ENCODE measurements around the gene HRC.
A peak's percentile ranks its signal among the peaks of the same experiment; 100 is the strongest.
"Not testable (repeated sequence)": the region's sequence is repeated elsewhere in the genome, so short reads cannot be mapped to it uniquely, and the experiment has no call there.

Gene HRC

DNA sequence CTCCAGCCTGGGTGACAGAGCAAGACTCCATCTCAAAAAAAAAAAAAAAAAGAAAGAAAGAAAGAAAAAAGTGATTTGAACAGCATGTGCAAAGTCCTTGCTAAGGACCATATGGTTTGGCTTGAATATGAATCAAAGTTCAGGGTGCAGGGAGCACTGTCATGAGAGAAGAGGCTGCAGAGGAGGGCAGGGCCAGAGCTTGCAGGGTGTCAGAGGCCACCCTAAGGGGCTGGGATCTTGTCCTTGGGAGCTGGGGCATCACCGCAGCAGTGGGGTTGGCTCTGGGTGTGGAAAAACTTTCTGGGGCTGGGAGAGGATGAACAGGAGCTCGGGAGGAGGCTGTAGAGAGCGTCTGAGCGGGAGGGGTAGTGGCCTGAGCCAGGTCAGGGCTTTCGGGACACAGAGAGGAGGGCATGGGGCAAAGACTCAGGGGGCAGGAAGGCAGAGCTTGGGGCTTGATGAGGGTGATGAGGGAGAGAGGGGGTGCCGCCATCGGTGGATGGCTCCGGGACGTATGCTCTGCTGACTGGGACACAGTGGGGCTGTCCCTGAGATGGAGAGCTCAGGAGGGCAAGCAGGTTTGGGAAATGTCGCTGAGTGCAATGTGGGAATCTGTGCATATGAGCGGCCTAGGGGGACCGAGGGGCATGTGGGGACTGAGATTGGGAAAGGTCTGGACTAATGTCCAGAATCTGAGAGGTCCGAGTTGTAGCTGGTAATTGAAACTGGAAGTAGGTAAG, 5.4 kb upstream of the HRC start:
- DNase-seq = no peak

DNA sequence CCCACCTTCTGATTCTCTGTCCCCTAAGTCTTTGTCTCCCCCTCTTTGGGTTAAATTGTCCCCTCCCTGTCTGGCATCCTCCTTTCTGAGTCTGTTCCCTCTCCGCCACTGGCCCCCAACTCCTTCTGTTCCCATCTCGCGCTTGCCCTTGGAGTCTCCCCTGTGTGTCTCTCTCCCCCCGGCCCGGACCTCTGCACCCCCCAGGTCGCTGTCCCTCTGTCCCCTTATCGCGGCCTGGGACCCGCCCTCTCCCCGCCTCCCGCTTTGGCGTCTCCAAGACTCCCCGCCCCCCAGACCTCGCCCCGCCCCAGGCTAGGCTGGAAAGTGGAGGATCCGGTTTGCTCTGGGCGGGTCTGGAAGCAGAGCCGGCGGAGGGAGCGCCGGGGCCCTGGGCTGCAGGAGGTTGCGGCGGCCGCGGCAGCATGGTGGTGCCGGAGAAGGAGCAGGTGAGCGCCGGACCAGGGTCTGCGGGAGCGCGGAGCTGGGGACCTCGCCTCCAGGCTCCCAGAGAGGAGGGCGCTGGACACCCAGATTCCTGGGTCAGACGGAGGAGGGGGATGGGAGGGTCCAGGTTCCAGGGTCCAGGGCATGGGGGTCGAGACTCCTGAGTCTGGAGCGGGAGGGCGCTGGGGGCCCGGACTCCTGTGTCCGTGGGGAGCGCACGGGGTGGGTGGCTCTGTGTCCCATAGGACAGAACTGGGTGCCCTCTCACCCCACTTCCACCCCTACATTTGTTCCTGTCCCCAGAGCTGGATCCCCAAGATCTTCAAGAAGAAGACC, 2.4 kb upstream of the HRC start, which contains the start of gene TRPM4:
TRPM4 (plus strand) TSS at position 348 of the 780 bp plus-strand sequence; CDS start at position 423, 75 bp downstream.
- peak; percentile 55 for DNase-seq

DNA sequence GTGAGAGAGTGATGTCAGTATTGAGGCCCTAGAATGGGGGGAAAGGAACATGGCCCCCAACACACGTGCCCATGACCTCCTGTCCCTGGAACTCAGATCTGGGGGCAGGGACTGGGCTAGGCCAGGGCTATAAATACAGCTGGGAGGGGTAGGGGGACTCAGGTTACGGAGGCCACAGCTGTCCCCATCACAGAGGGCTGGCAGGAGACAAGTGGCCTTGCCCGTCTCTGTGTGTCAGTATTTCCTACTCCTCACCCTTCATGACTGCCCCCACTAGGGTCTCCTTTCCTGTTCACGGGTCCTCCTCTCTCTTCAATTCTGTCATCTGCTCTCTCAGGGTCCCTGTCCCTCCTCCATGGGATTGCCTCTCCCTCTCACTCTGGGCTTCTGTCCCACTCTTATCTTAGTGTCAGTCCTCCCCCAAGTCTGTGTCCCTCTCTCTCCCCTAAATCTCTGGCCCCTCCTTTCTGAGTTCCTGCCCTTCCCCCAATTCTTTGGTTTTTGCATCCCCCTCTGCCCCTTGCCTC, 687 bp upstream of the HRC start:
- no peak for DNase-seq

DNA sequence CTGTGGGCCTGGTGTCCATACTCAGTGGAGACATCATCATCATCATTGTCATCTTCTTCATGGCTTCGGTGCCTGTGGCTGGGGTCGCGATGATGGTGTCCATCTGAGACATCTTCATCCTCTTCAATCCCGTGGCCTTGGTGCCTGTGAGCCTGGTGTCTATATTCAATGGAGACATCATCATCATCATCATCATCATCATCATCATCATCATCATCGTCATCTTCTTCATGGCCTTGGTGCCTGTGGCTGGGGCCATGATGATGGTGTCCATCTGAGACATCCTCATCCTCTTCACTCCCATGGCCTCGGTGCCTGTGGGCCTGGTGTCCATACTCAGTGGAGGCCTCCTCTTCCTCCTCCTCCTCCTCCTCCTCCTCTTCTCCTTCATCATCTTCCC, 917 bp downstream of the HRC start:
- no peak for DNase-seq

DNA sequence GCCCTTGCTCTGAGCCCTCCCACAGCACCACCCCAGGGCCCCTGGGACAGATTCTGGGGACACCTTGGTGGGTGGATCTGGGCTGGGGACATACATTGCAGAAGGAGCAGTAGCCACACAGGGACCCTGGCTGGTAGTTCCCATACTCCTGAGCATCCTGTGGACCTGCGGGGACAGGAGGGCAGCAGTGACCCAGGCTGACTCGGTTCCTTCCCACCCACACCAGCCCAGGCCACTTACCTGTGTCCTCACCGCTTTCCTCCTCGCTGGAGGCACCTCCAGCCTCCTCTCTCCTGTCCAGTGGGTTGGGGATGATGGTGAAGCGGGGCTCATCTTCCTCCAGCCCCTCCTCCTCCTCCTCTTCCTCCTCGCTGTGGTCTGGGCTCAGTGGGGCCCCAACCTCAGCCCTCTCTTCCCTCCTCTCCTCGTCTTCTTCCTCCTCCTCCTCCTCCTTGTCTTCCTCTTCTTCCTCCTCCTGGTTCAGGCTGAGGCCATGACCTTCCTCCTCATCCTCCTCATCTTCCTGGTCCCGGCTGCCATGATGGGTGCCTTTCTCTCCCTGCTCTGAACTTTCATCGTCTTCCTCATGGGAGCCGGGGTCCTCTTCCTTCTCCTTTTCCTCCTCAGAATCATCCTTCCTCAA, 1.9 kb downstream of the HRC start:
- DNase-seq = no peak

DNA sequence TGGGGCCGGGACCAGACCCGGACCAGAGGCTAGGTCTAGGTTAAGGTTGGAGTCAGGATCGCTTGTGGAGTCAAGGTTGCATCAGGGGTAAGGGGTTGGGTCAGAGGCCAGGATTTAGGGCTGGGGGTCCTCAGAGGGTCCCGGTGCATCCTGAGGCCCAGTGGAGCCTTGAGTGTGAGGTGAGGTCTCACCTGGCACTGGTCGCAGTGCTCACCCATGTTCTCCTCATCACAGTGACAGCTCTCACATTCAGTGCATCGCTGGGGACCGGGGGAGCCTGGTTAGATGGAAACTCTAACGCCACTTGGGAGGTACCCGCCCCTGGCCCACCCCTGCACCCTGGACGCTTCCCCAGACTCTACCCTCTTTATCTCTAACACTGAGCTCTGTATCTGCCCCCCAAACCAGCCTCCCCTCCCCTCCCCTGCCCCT, 3.1 kb downstream of the HRC start:
- no peak for DNase-seq

DNA sequence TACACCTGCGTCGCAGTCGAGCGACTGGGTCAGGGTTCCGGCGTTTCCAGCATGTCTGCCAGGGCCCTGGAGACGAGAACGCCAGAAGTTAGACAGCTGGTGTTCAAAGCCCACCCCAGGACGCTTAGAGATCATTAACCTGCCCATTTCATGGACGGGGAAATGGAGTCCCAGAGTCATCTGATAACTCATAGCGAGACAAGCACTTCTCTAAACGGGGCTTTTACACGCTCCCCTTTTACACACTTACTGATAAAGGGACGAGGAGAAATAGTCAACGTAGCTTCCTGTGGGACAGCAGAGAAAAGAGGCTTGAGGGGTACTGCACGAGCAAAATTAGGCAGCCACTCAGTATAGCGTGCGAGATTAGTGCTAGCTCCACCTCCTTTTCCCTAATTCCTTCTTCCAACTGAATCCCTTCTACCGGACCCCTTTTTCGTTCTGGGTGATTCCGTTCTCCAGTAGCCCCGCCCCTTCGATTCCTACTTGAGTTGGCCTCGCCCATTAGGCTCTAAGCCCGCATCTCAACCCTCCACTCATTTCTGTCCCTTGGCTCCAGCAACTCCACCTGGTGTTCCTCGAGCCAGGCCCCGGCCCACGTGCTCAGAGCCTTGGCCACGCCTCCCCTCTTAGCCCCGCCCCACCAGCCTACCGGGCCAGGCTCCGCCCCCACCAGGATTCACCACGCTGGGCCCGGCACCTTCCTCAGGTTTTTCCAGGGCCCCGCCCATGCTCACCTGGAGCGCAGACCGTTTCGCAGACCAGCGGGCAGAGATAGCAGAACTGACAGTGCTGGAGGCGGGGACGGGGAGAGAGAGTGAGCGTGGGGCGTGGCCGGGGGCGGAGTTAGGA, 3.7 kb downstream of the HRC start:
- DNase-seq = peak; percentile 46

DNA sequence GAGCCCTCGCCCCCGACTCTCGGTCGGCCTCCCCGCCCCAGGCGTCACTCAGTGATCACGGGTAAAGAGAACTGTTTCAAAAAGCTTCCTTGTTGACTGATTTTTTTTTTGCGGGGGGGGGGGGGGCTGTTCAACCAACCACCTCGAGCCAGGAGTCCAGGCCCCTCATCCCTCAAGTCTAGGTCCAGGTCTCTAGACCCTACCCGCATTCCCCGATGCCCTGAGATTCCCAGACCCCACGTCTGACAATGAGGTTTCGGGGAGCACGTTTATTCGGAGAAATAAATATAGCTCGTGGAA, 4.3 kb downstream of the HRC start:
- no peak for DNase-seq

DNA sequence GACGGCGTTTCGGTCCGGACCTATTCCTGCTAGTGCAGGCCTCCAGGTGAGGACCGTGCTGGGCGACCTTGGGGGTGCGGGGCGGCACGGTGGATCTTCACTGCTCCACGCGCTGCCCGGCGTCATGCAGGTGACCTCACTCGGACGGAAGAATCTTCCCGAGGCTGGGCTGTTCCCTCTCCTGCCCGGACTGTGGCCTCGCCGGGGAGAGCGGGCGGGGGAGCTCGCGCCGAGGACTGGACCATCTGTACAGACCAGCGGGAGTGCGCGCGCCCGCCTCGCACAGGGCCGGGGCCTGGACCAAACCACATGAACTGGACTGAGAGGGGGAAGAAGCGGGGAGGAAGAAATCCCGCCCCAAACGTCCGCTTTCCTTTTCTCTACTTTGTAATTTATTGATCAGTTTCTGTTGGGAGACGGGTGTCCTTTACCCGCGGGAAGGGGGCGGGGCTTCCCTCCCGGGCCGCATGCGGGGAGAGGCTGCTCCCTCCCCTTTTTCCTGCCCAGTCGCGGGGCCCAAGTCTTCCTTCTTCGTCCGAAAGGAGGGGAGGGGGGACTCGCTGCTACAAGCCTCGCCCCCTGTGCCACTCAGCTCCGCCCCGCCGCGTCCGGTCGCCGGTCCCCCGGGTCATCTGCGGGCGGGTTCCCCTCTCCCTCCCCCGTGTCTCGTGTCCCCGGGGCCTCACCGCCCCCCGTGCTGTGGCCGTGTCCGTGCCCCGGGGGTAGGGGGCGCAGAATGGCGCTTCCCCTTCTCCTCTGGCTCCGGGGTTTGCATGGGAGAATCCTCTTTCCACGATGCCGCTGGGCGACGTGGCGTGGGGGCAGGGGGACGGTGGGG, 4.9 kb downstream of the HRC start:
- peak; percentile 29 for DNase-seq

DNA sequence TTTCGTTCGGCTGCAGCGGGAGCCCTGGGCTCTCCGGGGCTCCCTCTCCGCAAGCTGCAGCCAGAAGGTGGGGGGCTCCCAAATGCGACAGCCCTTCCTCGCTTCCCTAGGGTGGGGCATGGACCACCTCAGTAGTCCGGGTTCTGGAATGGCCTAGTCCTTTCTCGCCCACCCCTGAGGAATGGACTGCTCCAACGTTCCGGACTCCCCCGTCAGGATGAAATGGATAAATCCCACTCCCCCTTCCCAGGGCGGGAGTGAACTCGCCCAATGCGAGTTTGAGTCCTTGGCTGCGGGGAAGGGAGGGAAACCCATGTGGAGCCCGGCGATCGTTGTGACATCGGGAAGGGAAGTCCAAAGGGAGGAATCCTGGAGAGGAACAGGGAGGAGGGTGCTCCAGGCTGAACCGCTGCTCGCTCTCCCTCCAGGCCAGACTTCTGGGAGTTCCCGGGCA, 5.5 kb downstream of the HRC start:
- DNase-seq = no peak

DNA sequence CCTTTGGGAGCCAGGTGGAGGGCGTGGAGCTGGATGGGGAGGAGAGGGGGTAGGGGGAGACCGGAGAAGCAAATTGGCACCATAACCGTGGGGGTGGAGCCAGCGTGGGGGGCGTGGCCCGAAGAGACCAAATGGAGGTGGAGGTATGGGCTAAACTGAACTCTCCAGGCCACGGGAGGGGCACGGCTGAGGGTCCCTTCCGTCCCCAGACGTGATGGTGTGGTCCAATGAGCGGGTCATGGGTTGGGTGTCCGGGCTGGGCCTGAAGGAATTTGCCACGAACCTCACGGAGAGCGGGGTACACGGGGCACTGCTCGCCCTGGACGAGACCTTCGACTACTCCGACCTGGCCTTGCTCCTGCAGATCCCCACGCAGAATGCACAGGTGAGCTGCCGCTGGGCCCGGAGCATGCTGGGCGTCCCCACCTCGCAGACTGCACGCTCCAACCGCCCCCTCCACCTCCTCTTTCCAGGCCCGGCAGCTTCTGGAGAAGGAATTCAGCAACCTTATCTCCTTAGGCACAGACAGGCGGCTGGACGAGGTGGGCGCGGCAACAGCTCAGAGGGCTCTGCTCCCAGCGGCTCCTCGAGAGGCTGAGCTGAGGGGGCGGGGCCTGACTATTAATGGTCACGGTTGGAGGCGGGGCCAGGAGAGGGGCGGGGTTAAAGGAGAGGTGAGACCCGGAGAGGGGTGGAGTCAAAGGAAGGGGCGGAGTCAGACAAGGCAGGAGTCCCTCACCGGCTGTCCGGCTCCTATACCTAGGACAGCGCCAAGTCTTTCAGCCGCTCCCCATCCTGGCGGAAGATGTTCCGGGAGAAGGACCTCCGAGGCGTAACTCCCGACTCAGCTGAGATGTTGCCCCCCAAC, 6.2 kb downstream of the HRC start:
- peak; percentile 82 for DNase-seq

DNA sequence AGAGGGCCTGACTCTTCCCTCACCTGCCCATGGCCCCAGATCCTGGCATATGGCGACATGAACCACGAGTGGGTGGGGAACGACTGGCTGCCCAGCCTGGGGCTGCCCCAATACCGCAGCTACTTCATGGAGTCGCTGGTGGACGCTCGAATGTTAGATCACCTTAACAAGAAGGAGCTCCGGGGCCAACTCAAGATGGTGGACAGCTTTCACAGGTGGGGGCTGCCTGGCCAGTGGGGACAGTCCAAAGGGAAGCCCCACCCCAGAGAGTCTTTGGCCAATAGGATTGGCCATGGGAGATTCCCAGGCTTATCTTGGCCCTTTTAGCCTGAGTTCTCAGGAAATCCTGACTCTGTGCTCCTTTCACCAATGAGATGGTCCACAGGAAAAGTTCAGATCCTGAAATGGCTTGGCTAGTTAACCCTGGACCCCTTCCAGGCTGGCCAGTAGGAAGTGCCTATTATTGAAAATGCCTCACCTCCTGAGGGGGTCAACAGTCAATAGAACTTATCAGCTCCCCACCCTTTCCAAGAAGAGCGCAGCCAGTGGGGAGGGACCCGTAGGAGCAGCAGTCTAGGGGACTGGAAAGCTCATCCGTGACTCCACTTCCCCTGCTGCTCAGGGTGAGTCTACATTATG, 7.0 kb downstream of the HRC start:
- no peak for DNase-seq

DNA sequence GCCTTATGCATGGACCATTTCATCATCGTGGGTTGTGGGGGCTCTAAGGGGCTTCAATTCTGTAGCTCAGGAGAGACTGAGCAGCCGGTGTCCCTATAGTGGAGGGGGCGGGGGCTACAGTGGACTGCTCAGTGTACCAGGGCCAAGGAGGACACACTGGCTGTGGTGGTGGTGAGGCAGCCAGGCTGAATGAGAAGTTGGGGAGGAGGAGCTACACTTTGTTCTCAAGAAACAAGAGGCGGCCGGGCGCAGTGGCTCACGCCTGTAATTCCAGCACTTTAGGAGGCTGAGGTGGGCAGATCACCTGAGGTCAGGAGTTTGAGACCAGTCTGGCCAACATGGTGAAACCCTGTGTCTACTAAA, 8.8 kb downstream of the HRC start:
- DNase-seq = not testable (repeated sequence)

DNA sequence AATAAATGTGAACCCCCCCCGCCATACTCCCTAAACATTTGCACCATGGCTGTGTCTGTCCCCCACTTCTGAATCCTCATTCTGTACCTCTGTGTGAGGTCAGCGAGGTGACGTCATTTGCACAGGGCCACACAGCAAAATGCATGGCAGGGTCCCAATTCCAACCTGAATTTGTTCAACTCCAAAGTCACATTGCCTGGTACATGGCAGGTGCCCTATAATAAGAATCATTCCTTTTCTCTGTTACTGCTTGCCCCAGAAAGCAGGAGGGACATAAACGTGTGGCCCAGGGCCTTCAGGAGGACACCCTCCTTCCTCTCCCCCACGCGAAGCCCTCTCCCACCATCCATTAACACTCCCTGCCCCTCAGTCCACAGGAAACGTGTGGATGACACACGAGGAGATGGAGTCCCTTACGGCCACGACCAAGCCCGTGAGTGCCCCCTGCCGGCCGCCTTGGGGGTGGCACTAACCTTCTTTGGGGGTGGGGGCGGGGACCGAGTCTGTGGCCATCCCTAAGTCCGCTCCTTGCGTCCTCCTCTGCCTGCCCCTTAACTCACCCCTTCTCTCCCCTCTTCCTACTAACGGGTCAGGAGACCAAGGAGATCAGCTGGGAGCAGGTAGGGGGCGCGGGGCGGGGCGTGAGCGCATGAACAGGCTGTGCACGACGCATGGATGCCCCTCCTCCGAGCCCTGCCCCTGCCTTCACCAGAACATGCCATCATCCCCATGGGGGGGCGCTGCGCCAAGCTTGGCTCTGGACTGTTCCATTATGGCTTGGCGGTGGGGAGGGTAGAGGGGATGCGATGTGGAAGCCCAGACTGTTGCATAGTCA, 9.4 kb downstream of the HRC start:
- DNase-seq = peak; percentile 79

DNA sequence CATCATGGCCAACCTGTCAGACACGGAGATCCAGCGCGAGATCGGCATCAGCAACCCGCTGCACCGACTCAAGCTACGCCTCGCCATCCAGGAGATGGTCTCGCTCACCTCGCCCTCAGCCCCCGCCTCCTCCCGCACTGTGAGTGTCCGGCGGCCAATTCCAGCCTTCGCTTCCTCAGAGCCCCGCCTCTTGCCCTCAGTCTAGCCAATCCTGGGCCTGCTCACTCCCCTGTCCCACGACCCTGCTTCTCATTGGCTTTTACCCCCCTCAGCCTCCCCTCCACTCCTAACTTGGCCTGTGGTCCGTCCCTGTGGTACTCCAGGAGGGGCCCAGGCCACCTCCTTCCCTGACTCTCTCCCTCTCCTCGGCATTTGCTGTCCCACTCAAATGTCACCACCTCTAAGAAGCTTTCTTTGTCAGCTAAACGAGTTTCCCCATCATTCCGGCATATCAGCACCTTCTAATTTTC, 12.3 kb downstream of the HRC start:
- DNase-seq = peak; percentile 65

DNA sequence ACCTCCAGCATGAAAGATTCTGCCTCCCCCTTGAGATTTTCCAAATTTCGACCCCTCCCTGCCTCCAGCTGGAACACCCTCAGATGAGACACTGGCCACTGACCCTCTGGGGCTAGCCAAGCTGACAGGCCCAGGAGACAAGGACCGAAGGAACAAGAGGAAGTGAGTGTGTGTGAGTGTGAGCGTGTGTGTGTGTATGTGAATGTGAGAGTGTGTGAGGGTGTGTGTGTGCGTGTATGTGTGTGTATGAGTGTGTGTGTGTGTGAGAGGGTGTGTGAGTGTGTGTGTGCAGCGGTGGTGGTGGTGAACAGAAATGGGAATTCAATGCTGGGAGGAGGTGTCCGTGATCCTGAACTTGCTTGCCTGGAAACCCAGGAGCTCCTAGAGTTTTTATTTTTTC, 13.8 kb downstream of the HRC start:
- no peak for DNase-seq

DNA sequence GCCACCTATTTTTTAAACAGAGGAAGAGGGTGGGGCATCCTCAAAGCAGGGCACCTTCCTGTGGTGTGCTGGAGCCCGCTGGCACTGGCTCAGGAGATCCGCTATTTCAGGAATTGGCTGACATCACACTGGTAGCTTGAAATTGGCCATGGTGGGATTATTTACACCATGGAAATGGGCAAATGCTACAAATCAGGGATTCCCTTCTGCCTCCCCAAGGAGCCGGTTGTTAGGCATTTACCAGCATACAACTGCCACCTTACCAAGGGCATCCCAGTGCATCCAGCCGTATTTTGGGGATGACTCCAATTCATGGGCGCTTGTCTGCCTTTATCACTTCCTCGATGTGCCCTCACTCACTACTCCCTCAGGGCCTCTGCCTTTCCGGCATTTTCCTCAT, 14.2 kb downstream of the HRC start:
- no peak for DNase-seq

DNA sequence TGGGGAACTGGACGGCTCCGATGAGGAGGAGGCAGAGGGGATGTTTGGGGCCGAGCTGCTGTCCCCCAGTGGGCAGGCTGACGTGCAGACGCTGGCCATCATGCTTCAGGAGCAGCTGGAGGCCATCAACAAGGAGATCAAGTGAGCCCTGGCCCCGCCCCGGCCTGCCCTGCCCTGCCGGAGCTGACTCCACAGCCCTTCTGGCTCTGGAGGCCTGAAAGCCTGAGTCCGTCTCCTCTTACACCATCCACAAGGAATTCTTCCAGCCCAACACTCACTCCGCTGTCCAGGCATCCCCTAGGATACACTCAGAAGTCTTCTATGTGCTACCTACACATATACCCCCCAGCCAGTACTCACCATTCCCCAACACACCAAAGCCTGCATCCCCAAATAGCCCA, 18.4 kb downstream of the HRC start:
- no peak for DNase-seq

DNA sequence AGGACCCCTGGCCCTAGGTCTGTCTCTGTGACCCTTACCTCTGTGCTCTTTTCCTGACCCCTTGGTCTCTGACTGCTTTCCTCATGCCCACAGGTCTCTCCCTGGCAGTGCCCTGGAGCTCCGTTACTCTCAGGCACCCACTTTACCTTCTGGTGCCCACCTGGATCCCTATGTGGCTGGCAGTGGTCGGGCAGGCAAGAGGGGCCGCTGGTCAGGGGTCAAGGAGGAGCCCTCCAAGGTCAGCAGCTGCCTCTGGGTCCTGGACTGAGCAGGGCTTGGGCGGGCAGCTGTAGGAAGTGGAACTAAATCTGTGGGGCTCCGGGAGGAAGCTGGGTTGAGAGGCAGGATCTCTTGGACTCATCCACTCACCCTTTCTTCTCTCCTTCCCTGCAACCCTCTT, 19.5 kb downstream of the HRC start:
- no peak for DNase-seq

Measured in stimulated activated CD4-positive, alpha-beta T cell treated with anti-CD3 and anti-CD28 coated beads, Interleukin-4, amount 100 ng/mL, for 1 hour (primary cell).